Neural crest cell (in vitro differentiated cells): ENCODE data around the gene CEACAM16. TPM values are rescaled to one million over a fixed set of nuclear protein-coding genes. Genes with fewer than 3 reads are reported as not detected.
A peak's percentile ranks its signal among the peaks of the same experiment; 100 is the strongest.

Source experiments
- DNase-seq: peaks from one replicate; pipeline ENCODE4 v3.0.0; 2021; ENCODE audit warnings: low read depth, mixed read lengths, low spot score
- H3K27ac Mint-ChIP-seq: one replicate; pipeline ENCODE4 v1.8.0; 2021; ENCODE audit warnings: mild to moderate bottlenecking, mixed read lengths; ENCODE audit not compliant: unreplicated experiment
- H3K27me3 Mint-ChIP-seq: 2 replicates; pipeline ENCODE4 v1.8.0; 2021; ENCODE audit warnings: low read depth, mild to moderate bottlenecking, mixed read lengths
- H3K36me3 Mint-ChIP-seq: 2 replicates; pipeline ENCODE4 v1.8.0; 2021; ENCODE audit warnings: low read depth, mild to moderate bottlenecking, mixed read lengths
- H3K4me1 Mint-ChIP-seq: 2 replicates; pipeline ENCODE4 v1.8.0; 2021; ENCODE audit warnings: mixed read lengths
- H3K4me3 Mint-ChIP-seq: one replicate; pipeline ENCODE4 v1.8.0; 2021; ENCODE audit warnings: mild to moderate bottlenecking, mixed read lengths
- H3K9me3 Mint-ChIP-seq: 2 replicates; pipeline ENCODE4 v1.8.0; 2021; ENCODE audit warnings: mixed read lengths
- microRNA-seq: library from miRNA; unstranded; fragments of <30 nt; microRNA quantifications from one replicate; pipeline ENCODE4, GENCODE V29; 2020
- total RNA-seq: library from RNA; stranded (reverse); gene quantifications from 2 replicates; pipeline ENCODE4 v1.2.1, GENCODE V29; 2021
- TF ChIP-seq, protein P1 (sequence below): fragments of 200-600 bp; sonication (generic); conservative IDR thresholded peaks from 2 replicates; pipeline ENCODE4 v1.5.0; 2021; ENCODE audit warnings: antibody characterized with exemption, mild to moderate bottlenecking

The CEACAM16 gene
- total RNA-seq, 1 donor from 2014 or later: not detected

DNA sequence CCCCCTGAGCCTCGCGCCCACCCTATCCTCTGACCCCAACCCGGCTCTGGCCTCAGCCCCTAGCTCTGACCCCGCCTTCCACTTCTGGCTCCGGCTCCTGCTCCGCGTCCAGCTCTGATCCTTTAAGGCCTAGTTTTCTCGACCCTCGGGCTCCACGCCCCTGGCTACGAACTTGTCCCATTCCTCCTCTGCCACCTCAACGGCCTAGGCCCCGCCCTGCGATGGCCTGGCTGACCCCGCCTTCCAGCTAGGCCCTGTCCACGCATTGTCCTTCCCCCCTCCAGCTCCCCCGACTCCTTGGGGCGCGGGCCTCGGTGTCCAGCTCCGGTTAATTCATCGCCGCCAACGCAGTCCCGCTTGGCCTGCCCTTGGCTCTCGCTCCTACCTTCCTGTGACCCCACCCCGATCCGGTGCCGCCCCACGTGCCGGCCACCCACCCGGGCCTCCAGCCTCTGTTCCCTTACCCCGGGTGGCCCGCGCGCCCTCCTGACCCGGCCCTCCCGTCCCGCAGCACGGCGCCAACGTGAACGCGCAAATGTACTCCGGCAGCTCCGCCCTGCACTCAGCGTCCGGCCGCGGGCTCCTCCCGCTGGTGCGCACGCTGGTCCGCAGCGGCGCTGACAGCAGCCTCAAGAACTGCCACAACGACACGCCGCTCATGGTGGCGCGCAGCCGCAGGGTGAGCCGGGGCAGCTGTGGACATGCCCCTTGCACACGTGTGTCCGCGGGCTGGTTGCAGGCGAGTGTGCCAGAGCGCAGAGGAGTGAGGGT lies 59.0 kb downstream of the CEACAM16 start:
- peak overlapping the region; percentile 90 for H3K4me3 Mint-ChIP-seq
- TF ChIP-seq, protein P1, sequence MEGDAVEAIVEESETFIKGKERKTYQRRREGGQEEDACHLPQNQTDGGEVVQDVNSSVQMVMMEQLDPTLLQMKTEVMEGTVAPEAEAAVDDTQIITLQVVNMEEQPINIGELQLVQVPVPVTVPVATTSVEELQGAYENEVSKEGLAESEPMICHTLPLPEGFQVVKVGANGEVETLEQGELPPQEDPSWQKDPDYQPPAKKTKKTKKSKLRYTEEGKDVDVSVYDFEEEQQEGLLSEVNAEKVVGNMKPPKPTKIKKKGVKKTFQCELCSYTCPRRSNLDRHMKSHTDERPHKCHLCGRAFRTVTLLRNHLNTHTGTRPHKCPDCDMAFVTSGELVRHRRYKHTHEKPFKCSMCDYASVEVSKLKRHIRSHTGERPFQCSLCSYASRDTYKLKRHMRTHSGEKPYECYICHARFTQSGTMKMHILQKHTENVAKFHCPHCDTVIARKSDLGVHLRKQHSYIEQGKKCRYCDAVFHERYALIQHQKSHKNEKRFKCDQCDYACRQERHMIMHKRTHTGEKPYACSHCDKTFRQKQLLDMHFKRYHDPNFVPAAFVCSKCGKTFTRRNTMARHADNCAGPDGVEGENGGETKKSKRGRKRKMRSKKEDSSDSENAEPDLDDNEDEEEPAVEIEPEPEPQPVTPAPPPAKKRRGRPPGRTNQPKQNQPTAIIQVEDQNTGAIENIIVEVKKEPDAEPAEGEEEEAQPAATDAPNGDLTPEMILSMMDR: no peak
- peaks cover 64% of the 10 kb centered on the region for H3K27me3 Mint-ChIP-seq
- DNase-seq: peak; percentile 62
- peak overlapping the region; percentile 67 for H3K27ac Mint-ChIP-seq
- H3K36me3 Mint-ChIP-seq: no peaks in the 10 kb centered on the region
- peaks cover 23% of the 10 kb centered on the region for H3K4me1 Mint-ChIP-seq
- H3K9me3 Mint-ChIP-seq: no peaks in the 10 kb centered on the region

DNA sequence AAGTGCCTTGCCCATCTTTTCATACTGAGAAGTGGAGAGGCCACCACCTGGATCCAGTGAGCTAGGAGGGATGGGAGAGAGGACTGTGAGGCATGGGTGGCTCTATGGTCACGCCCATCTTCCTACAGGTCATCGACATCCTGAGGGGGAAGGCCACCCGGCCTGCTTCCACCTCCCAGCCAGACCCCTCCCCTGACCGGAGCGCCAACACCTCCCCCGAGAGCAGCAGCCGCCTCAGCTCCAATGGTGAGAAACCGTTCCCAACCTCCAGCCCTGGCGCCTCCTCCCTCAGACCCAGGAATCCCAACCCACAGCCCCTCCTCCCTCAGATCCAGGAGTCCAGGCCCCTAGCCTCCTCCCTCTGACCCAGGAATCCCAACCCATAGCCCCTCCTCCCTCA lies 59.6 kb downstream of the CEACAM16 start:
- TF ChIP-seq, protein P1: no peak
- H3K4me3 Mint-ChIP-seq: peak overlapping the region; percentile 90
- H3K4me1 Mint-ChIP-seq: peaks cover 23% of the 10 kb centered on the region
- H3K27ac Mint-ChIP-seq: peak overlapping the region; percentile 29
- DNase-seq: no peak
- no peaks in the 10 kb centered on the region for H3K9me3 Mint-ChIP-seq
- H3K27me3 Mint-ChIP-seq: peaks cover 57% of the 10 kb centered on the region
- no peaks in the 10 kb centered on the region for H3K36me3 Mint-ChIP-seq

DNA sequence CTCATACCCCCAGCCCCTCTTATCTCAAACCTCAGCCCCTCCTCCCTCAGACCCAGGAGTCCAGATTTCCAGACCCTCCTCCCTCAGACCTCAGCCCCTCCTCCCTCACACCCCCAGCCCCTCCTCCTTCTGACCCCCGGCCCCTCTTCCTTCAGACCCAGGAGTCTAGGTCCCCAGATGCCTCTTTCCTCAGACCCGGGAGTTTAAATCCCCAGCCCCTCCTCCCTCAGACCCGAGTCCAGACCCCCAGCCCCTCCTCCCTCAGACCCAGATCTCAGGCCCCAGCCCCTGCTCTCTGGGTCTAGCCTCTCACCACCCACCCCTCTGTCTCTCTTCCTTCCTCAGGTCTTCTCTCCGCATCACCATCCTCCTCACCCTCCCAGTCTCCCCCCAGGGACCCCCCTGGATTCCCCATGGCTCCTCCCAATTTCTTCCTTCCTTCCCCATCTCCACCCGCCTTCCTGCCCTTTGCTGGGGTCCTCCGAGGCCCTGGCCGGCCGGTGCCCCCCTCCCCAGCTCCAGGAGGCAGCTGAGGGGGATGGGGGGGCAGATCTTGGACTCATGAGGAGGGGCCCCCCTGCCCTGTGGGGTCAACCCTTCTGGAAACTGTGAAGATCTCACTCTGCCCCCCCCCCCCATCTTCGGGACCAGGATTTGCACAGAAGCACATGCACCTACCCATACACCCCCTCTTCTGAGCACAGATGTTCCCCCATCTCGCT lies 60.3 kb downstream of the CEACAM16 start:
- Mint-ChIP-seq H3K27ac (no peak overlapping the region), H3K4me3 (peak overlapping the region; percentile 77), H3K4me1 (peaks cover 18% of the 10 kb centered on the region), H3K36me3 (no peaks in the 10 kb centered on the region), H3K9me3 (no peaks in the 10 kb centered on the region), H3K27me3 (peaks cover 53% of the 10 kb centered on the region)
- no peak for DNase-seq
- TF ChIP-seq, protein P1: no peak

Small RNA genes lying within 50 kb of the gene (microRNA-seq; reads per million reads assigned to microRNA genes)
- gene MIR4531 (not detected), gene MIR8085 (not detected)

Other genes starting within 250 kb of the CEACAM16 start
- 14.6 and 16.2 TPM in 2 replicates for gene ZNF180, start 198.6 kb upstream of the CEACAM16 start, total RNA-seq
- gene CEACAM20, start 169.5 kb upstream of the CEACAM16 start, total RNA-seq: not detected in 2 replicates
- gene IGSF23, start 85.6 kb upstream of the CEACAM16 start, total RNA-seq: not detected in 2 replicates
- 20.4 and 22.5 TPM in 2 replicates for gene PVR, start 55.2 kb upstream of the CEACAM16 start, total RNA-seq
- 5.0 and 6.1 TPM in 2 replicates for gene CEACAM19, start 27.7 kb upstream of the CEACAM16 start, total RNA-seq
- 2.2 TPM in 2 replicates for gene BCL3, start 49.6 kb downstream of the CEACAM16 start, total RNA-seq
- gene CBLC, start 78.7 kb downstream of the CEACAM16 start, total RNA-seq: not detected in 2 replicates
- gene BCAM, start 110.0 kb downstream of the CEACAM16 start, total RNA-seq: 5.3 and 5.5 TPM in 2 replicates
- 76.2 and 78.5 TPM in 2 replicates for gene NECTIN2, start 147.1 kb downstream of the CEACAM16 start, total RNA-seq
- 141 and 147 TPM in 2 replicates for gene TOMM40, start 192.1 kb downstream of the CEACAM16 start, total RNA-seq
- 12.2 and 13.1 TPM in 2 replicates for gene APOE, start 206.6 kb downstream of the CEACAM16 start, total RNA-seq
- 24.9 and 25.4 TPM in 2 replicates for gene APOC1, start 215.5 kb downstream of the CEACAM16 start, total RNA-seq
- gene APOC4, start 243.1 kb downstream of the CEACAM16 start, total RNA-seq: not detected in 2 replicates
- gene APOC2, start 246.9 kb downstream of the CEACAM16 start, total RNA-seq: not detected in 2 replicates